GM12878 (cell line): ENCODE results near the gene FNDC3B. TPM values are rescaled to one million over a fixed set of nuclear protein-coding genes. Genes with fewer than 3 reads are reported as not detected.

Experiments used
- ATAC-seq: fragments of 200-7000 bp; cut with Tn5 transposase; 3 replicates; pipeline ENCODE4 v1.9.1; 2020; ENCODE audit warnings: mild to moderate bottlenecking, moderate library complexity
- BruUV-seq: library from RNA; stranded (reverse); fragments of 400-500 nt; replicated peaks from 2 replicates; lab custom pipeline; 2021; lab: Mats Ljungman, UMichigan
- CTCF ChIA-PET: fragments of 300-600 bp; sonication (Branson Sonifier 250); formaldehyde crosslinking; extraction: SDS; loops from one replicate; lab custom pipeline; 2021; ENCODE audit warnings: inconsistent platforms; lab: Yijun Ruan, JAX
- POLR2A ChIA-PET: fragments of 350-600 bp; formaldehyde crosslinking; extraction: SDS; loops from one replicate; lab custom pipeline; 2021; ENCODE audit warnings: inconsistent platforms; lab: Charles Lee
- RAD21 ChIA-PET: fragments of 300-600 bp; sonication (Branson Sonifier 250); formaldehyde crosslinking; loops from one replicate; lab custom pipeline; 2023; ENCODE audit warnings: antibody characterized with exemption; ENCODE audit not compliant: unreplicated experiment; lab: Charles Lee
- SMC1A ChIA-PET: fragments of 300-600 bp; sonication (Branson Sonifier 250); formaldehyde crosslinking; loops from one replicate; lab custom pipeline; 2023; ENCODE audit not compliant: unreplicated experiment, uncharacterized antibody; lab: Charles Lee
- DNase-seq: peaks from one replicate; pipeline ENCODE4 v3.0.0-alpha.2; 2011; ENCODE audit warnings: low read depth, low spot score
- FAIRE-seq: peaks from 3 replicates; lab custom pipeline; 2011; peaks lifted over from hg19 to GRCh38; lab: Jason Lieb, UNC
- H2AFZ ChIP-seq: 2 replicates; pipeline ENCODE4 v1.6.0; 2011; ENCODE audit warnings: low read depth, low read length, control low read depth; ENCODE audit not compliant: control insufficient read depth
- H3K27ac ChIP-seq: 2 replicates; pipeline ENCODE4 v1.5.1; 2011; ENCODE audit warnings: control low read depth; ENCODE audit not compliant: control insufficient read depth, insufficient read depth
- H3K27me3 ChIP-seq, 2 experiments: replicated peaks in 1 of 2; 2 replicates each; pipeline versions ENCODE4 v1.6.0 to v1.6.1; 2011; ENCODE audit warnings: low read length in 1 of 2; ENCODE audit not compliant: control insufficient read depth in 2 of 2, insufficient read depth in 2 of 2
- H3K36me3 ChIP-seq, 2 experiments: 2 replicates each; pipeline ENCODE4 v1.5.1; 2011; ENCODE audit warnings: low read length in 1 of 2; ENCODE audit not compliant: control insufficient read depth in 2 of 2, insufficient read depth in 2 of 2
- H3K4me1 ChIP-seq: 2 replicates; pipeline ENCODE4 v1.6.1; 2011; ENCODE audit warnings: mild to moderate bottlenecking, low read length, moderate library complexity, mixed read lengths; ENCODE audit not compliant: control insufficient read depth, insufficient read depth
- H3K4me2 ChIP-seq: 2 replicates; pipeline ENCODE4 v1.6.0; 2011; ENCODE audit warnings: control low read depth; ENCODE audit not compliant: control insufficient read depth, insufficient read depth
- H3K4me3 ChIP-seq: fragments of 200-600 bp; sonication (generic); 2 replicates; pipeline ENCODE4 v1.5.1; 2016
- H3K79me2 ChIP-seq: 2 replicates; pipeline ENCODE4 v1.6.0; 2011; ENCODE audit warnings: low read length; ENCODE audit not compliant: control insufficient read depth, insufficient read depth
- H3K9ac ChIP-seq: 2 replicates; pipeline ENCODE4 v1.8.0; 2011; ENCODE audit warnings: low read length, control low read depth, mixed read lengths; ENCODE audit not compliant: control insufficient read depth, insufficient read depth
- H3K9me3 ChIP-seq: replicated peaks from 3 replicates; pipeline ENCODE4 v1.5.1; 2011; ENCODE audit warnings: mild to moderate bottlenecking, low read length; ENCODE audit not compliant: control insufficient read depth, insufficient read depth
- H4K20me1 ChIP-seq: 2 replicates; pipeline ENCODE4 v1.6.0; 2011; ENCODE audit not compliant: control insufficient read depth, insufficient read depth
- CHD1 ChIP-seq: IDR thresholded peaks from 2 replicates; pipeline ENCODE4 v1.6.1; 2012; ENCODE audit warnings: low read depth, low read length, improper control_type of control experiment
- CREB1 ChIP-seq: IDR thresholded peaks from 2 replicates; pipeline ENCODE4 v1.6.1; 2012; ENCODE audit warnings: low read depth, mild to moderate bottlenecking, inconsistent platforms
- EP300 ChIP-seq, 2 experiments: fragments of 150-350 bp in 1 of 2; IDR thresholded peaks; 2 replicates each; pipeline ENCODE4 v1.6.1; 2011 to 2012; ENCODE audit warnings: low read depth in 2 of 2, low read length in 2 of 2, borderline replicate concordance in 1 of 2, improper control_type of control experiment in 1 of 2, inconsistent platforms in 1 of 2; ENCODE audit not compliant: control insufficient read depth in 1 of 2
- KDM1A ChIP-seq: fragments of 200-600 bp; sonication (generic); IDR thresholded peaks from 2 replicates; pipeline ENCODE4 v1.6.1; 2016; ENCODE audit warnings: borderline replicate concordance
- MTA3 ChIP-seq: IDR thresholded peaks from 2 replicates; pipeline ENCODE4 v1.6.1; 2012; ENCODE audit warnings: low read length, inconsistent platforms, borderline replicate concordance
- MYB ChIP-seq: fragments of 150-350 bp; IDR thresholded peaks from 2 replicates; pipeline ENCODE4 v1.6.1; 2014; ENCODE audit warnings: mild to moderate bottlenecking, low read depth, low read length, borderline replicate concordance
- SKIL ChIP-seq: fragments of 450-650 bp; IDR thresholded peaks from 2 replicates; pipeline ENCODE4 v1.6.1; 2017; ENCODE audit warnings: mild to moderate bottlenecking, low read depth, inconsistent platforms; ENCODE audit not compliant: poor library complexity, severe bottlenecking
- SMAD1 ChIP-seq: fragments of 450-650 bp; IDR thresholded peaks from 2 replicates; pipeline ENCODE4 v1.6.1; 2018; ENCODE audit warnings: mild to moderate bottlenecking, low read depth; ENCODE audit not compliant: partially characterized antibody
- SMARCA5 ChIP-seq: fragments of 450-650 bp; IDR thresholded peaks from 2 replicates; pipeline ENCODE4 v1.6.1; 2017; ENCODE audit warnings: mild to moderate bottlenecking
- SREBF1 ChIP-seq: IDR thresholded peaks from 2 replicates; pipeline ENCODE4 v1.6.1; 2012; ENCODE audit warnings: mild to moderate bottlenecking, low read length
- STAT1 ChIP-seq: fragments of 450-650 bp; conservative IDR thresholded peaks from 2 replicates; pipeline ENCODE4 v1.6.1; 2014; ENCODE audit warnings: antibody characterized with exemption, mild to moderate bottlenecking
- ZNF274 ChIP-seq: IDR thresholded peaks from one replicate; pipeline ENCODE4 v1.8.0; 2011; ENCODE audit not compliant: insufficient read length, insufficient read depth
- ZSCAN29 ChIP-seq: fragments of 450-650 bp; IDR thresholded peaks from 2 replicates; pipeline ENCODE4 v1.6.1; 2017; ENCODE audit warnings: mild to moderate bottlenecking, moderate library complexity
- ZZZ3 ChIP-seq: IDR thresholded peaks from 2 replicates; pipeline ENCODE4 v1.6.1; 2011; ENCODE audit warnings: low read depth; ENCODE audit not compliant: control insufficient read depth, insufficient read length
- WGBS: methylation state at CpG from one replicate; pipeline ENCODE4 v1.1.6; 2016; ENCODE audit warnings: low lambda C conversion rate; ENCODE audit not compliant: insufficient replicate concordance, insufficient coverage; ENCODE audit errors: missing lambda C conversion rate; 5-methylcytosine and 5-hydroxymethylcytosine counted together
- in situ Hi-C: fragments of 300-500 bp; cut with MboI; formaldehyde crosslinking; loops from 9 replicates; pipeline ENCODE4 v1.14.3; 2018; ENCODE audit warnings: mixed read lengths
- intact Hi-C: fragments of 100-400 bp; cut with micrococcal nuclease; formaldehyde crosslinking; loops from one replicate; pipeline ENCODE4 v1.14.2; 2022; ENCODE audit not compliant: unreplicated experiment
- polyA plus RNA-seq, 11 experiments: library from polyadenylated mRNA; depleted of rRNA in 4 of 11; unstranded in 6 of 11; stranded (reverse) in 5 of 11; fragments of >200 nt; fragmentation: Nextera tagmentation in 4 of 11; fragmentation: Illumina TruSeq in 1 of 11; extraction: Ambion mirVana in 4 of 11; extraction: Trizol in 1 of 11; gene quantifications; 1 replicate in 1 of 11; 2 replicates in 10 of 11; pipeline versions ENCODE4 v1.2.1 to v1.2.3, GENCODE V29; 2011 to 2016; ENCODE audit warnings: inconsistent platforms in 2 of 11, missing spikeins in 2 of 11, low read depth in 1 of 11
- total RNA-seq, 4 experiments: library from RNA; depleted of rRNA in 3 of 4; stranded (reverse); fragments of >200 nt in 3 of 4; fragmentation: Illumina TruSeq in 1 of 4; extraction: Trizol in 1 of 4; gene quantifications; 2 replicates each; pipeline versions ENCODE4 v1.2.1 to v1.2.3, GENCODE V29; 2013 to 2021
- TF ChIP-seq, protein P1 (sequence below): fragments of 450-650 bp; IDR thresholded peaks from 2 replicates; pipeline ENCODE4 v1.6.1; 2017; ENCODE audit warnings: borderline replicate concordance
- TF ChIP-seq, protein P2 (sequence below): fragments of 150-350 bp; IDR thresholded peaks from 2 replicates; pipeline ENCODE4 v1.6.1; 2016; ENCODE audit warnings: low read depth, low read length

FNDC3B gene
- total and polyA plus RNA-seq, 10 of the 15 experiments (the other 5 are each of a cell fraction or from before 2014, with no cell fraction given): 7.9 to 35.0 (median 18.5) TPM

DNA sequence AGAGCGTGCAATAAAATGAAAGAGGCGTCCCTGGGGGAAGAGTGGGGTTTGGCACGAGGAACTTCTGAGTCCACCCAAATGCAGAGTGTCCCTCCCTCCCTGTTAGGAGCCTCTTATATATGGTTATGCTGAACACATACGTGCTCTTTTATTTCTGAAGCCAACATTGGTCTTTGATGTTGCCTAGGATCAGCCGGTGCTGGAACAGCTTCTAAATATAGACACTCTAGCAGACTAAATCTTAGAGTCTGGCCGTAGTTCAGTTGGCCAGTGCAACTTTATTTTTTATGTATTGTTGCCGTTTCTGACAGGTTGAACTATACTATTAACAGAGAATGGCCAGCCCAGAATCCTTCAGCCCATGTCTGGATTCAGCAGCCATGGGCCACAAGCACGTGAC, 280.2 kb downstream of the FNDC3B start:
- ChIA-PET CTCF (interaction anchor here (1.7 to 2.3 kb wide), 2 partner anchors 13 to 22 kb away, joined by 6 to 27 read pairs; no protein-coding TSS in a partner anchor), RAD21 (interaction anchor here (1.2 kb wide), 1 partner anchor 44 kb away, joined by 3 read pairs; no protein-coding TSS in a partner anchor), SMC1A (interaction anchor here (0.8 to 1.8 kb wide), 5 partner anchors 13 to 486 kb away, joined by 3 to 9 read pairs (median 4); no protein-coding TSS in a partner anchor), POLR2A (interaction anchor here (0.6 to 1.6 kb wide), 4 partner anchors 178 to 269 kb away, joined by 3 to 6 read pairs (median 3); no protein-coding TSS in a partner anchor)
- no peak overlapping the region for H2AFZ ChIP-seq
- intact Hi-C loops (loop anchor here (5.0 kb wide), 2 partner anchors 137 to 282 kb away; partner anchors contain the start of gene FNDC3B), in situ Hi-C loops (no loop called here)
- TF ChIP-seq EP300 (IDR thresholded peaks at IDR 0.05; ENCODE audit: borderline replicate concordance in 1 of 2, control insufficient read depth in 1 of 2, low read depth in 2 of 2, low read length in 2 of 2) (no peak), ZSCAN29 (no peak), KDM1A (no peak), STAT1 (no peak), SMARCA5 (no peak), CHD1 (no peak), MYB (no peak), MTA3 (no peak), SMAD1 (no peak), CREB1 (no peak), ZZZ3 (no peak), ZNF274 (no peak), SREBF1 (no peak), SKIL (no peak)
- TF ChIP-seq, protein P1, sequence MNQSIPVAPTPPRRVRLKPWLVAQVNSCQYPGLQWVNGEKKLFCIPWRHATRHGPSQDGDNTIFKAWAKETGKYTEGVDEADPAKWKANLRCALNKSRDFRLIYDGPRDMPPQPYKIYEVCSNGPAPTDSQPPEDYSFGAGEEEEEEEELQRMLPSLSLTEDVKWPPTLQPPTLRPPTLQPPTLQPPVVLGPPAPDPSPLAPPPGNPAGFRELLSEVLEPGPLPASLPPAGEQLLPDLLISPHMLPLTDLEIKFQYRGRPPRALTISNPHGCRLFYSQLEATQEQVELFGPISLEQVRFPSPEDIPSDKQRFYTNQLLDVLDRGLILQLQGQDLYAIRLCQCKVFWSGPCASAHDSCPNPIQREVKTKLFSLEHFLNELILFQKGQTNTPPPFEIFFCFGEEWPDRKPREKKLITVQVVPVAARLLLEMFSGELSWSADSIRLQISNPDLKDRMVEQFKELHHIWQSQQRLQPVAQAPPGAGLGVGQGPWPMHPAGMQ: no peak
- TF ChIP-seq, protein P2, sequence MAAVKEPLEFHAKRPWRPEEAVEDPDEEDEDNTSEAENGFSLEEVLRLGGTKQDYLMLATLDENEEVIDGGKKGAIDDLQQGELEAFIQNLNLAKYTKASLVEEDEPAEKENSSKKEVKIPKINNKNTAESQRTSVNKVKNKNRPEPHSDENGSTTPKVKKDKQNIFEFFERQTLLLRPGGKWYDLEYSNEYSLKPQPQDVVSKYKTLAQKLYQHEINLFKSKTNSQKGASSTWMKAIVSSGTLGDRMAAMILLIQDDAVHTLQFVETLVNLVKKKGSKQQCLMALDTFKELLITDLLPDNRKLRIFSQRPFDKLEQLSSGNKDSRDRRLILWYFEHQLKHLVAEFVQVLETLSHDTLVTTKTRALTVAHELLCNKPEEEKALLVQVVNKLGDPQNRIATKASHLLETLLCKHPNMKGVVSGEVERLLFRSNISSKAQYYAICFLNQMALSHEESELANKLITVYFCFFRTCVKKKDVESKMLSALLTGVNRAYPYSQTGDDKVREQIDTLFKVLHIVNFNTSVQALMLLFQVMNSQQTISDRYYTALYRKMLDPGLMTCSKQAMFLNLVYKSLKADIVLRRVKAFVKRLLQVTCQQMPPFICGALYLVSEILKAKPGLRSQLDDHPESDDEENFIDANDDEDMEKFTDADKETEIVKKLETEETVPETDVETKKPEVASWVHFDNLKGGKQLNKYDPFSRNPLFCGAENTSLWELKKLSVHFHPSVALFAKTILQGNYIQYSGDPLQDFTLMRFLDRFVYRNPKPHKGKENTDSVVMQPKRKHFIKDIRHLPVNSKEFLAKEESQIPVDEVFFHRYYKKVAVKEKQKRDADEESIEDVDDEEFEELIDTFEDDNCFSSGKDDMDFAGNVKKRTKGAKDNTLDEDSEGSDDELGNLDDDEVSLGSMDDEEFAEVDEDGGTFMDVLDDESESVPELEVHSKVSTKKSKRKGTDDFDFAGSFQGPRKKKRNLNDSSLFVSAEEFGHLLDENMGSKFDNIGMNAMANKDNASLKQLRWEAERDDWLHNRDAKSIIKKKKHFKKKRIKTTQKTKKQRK: no peak
- peaks cover 10% of the 10 kb centered on the region for H3K4me1 ChIP-seq
- no peaks in the 10 kb centered on the region for H3K79me2 ChIP-seq
- H3K27me3 ChIP-seq: no peaks in the 10 kb centered on the region
- H3K4me2 ChIP-seq: no peak overlapping the region
- WGBS: 83% methylated on average over 8 of the region's 8 CpGs
- no peak overlapping the region for H3K4me3 ChIP-seq
- peaks cover 7 to 22% of the 10 kb centered on the region in 2 experiments for H3K36me3 ChIP-seq
- no peaks in the 10 kb centered on the region for H4K20me1 ChIP-seq
- FAIRE-seq: no peak
- ATAC-seq: no peak
- H3K9ac ChIP-seq: no peak overlapping the region
- BruUV-seq: no TSS peak
- no peak overlapping the region for H3K27ac ChIP-seq
- H3K9me3 ChIP-seq: no peaks in the 10 kb centered on the region
- DNase-seq: no peak
